Right lobe of liver (tissue), 6 donors: Measurements from ENCODE around the gene DIRAS3. TPM values are rescaled to one million over a fixed set of nuclear protein-coding genes. Genes with fewer than 3 reads are reported as not detected.

Experiments used
- ATAC-seq, 4 donors: fragments of 200-7000 bp; cut with Tn5 transposase; one replicate each; pipeline ENCODE4 v1.9.1; 2020; ENCODE audit warnings: mild to moderate bottlenecking in 4 of 4, moderate library complexity in 4 of 4
- DNase-seq, 3 donors: peaks; one replicate each; pipeline ENCODE4 v3.0.0-alpha.2; 2020
- H3K27ac ChIP-seq, 3 donors: fragments of 200-600 bp; one replicate each; pipeline ENCODE4 v1.8.0; 2022
- H3K27me3 ChIP-seq, 2 donors: fragments of 200-600 bp; one replicate each; pipeline ENCODE4 v1.8.0; 2022
- H3K36me3 ChIP-seq, 4 donors: fragments of 200-600 bp; sonication (generic) in 1 of 4; one replicate each; pipeline versions ENCODE4 v1.5.1 to v1.8.0; 2017 to 2022; ENCODE audit warnings: control low read depth in 1 of 4
- H3K4me1 ChIP-seq, 4 donors: fragments of 200-600 bp; sonication (generic) in 1 of 4; one replicate each; pipeline versions ENCODE4 v1.5.1 to v1.8.0; 2017 to 2022; ENCODE audit warnings: control low read depth in 1 of 4
- H3K4me3 ChIP-seq, 3 donors: fragments of 200-600 bp; one replicate each; pipeline ENCODE4 v1.8.0; 2022
- H3K9me3 ChIP-seq, 4 donors: fragments of 200-600 bp; sonication (generic) in 1 of 4; one replicate each; pipeline versions ENCODE4 v1.5.1 to v1.8.0; 2017 to 2022; ENCODE audit warnings: control low read depth in 1 of 4
- CTCF ChIP-seq, 4 donors: fragments of 200-600 bp in 3 of 4; fragments of 450-650 bp in 1 of 4; IDR thresholded peaks; one replicate each; pipeline versions ENCODE4 v1.5.1 to v1.8.0; 2016 to 2022; ENCODE audit warnings: antibody characterized with exemption in 4 of 4, mild to moderate bottlenecking in 2 of 4
- POLR2A ChIP-seq: fragments of 450-650 bp; IDR thresholded peaks from one replicate; pipeline ENCODE4 v1.6.1; 2017; ENCODE audit warnings: antibody characterized with exemption, mild to moderate bottlenecking
- WGBS: methylation state at CpG from one replicate; pipeline ENCODE4 v1.1.6; 2018; ENCODE audit warnings: low coverage, low lambda C conversion rate; ENCODE audit not compliant: insufficient coverage; ENCODE audit errors: missing lambda C conversion rate; 5-methylcytosine and 5-hydroxymethylcytosine counted together
- intact Hi-C, 2 donors: fragments of 100-400 bp; cut with DNase I; formaldehyde crosslinking; loops; one replicate each; pipeline versions ENCODE4 v1.11.2 to v1.14.1; 2022
- total RNA-seq, 6 experiments: library from RNA; depleted of rRNA in 2 of 6; stranded (reverse); fragments of >200 nt in 2 of 6; fragmentation: NEBNext Ultra II Directional in 3 of 6; extraction: Animal tissue kit (Norgen Biotek cat#: 25700) in 3 of 6; gene quantifications; one replicate each; pipeline versions ENCODE4 v1.1.0 to v1.2.4, GENCODE V29; 2016 to 2023
- donor health status: DM: no; HTN: yes; CAD: no.
- donor health status: DM: no; HTN: no; CAD: no.
- donor health status: DM: no; HTN: no; CAD: no.
- donor health status: DM: no; HTN: yes; CAD: no.
- donor health status: DM: no; HTN: yes; CAD: no.

Gene DIRAS3
- total RNA-seq, 6 experiments from 2014 or later: 0.62 to 6.4 (median 1.9) TPM

GRCh38 chr1:68016381-68016780 is 34.0 kb downstream of the DIRAS3 start:
- H3K4me3 ChIP-seq: no peak overlapping the region
- no peaks in the 10 kb centered on the region for H3K9me3 ChIP-seq
- no peaks in the 10 kb centered on the region for H3K27me3 ChIP-seq
- no peaks in the 10 kb centered on the region for H3K36me3 ChIP-seq
- no peak for TF ChIP-seq POLR2A
- no peak for TF ChIP-seq CTCF (IDR thresholded peaks at IDR 0.05)
- H3K27ac ChIP-seq: no peak overlapping the region
- 87% methylated on average over 2 of the region's 2 CpGs for WGBS
- no peak for DNase-seq
- ATAC-seq: no peak
- H3K4me1 ChIP-seq: no peaks in the 10 kb centered on the region
- intact Hi-C loops: loop anchor here in 1 of 2 donors (10.0 kb wide), 1 partner anchor 162 kb away; no protein-coding TSS in a partner anchor

DNA sequence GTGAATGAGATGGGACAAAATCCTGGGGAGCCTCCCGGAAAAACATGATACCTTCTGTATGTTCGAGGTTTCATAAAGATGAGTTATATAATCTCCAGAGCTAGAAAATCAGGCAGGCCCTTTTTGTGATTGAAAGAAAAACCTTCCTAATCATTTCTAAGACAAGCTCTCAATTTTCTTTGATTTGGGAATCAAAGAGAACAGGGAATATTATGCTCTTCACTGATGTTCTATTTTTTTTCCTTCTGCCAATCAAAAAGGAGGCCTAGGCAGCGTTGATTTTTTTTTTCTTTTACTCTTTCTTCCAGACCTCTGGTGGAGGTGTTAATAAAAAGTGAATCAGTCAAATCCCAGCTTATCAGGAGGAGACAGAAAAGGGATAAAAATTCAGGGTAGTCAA is 34.5 kb downstream of the DIRAS3 start:
- no peaks in the 10 kb centered on the region for H3K36me3 ChIP-seq
- H3K4me1 ChIP-seq: no peaks in the 10 kb centered on the region
- H3K27me3 ChIP-seq: no peaks in the 10 kb centered on the region
- no peak overlapping the region for H3K27ac ChIP-seq
- no peak overlapping the region for H3K4me3 ChIP-seq
- TF ChIP-seq CTCF (IDR thresholded peaks at IDR 0.05) (no peak), POLR2A (no peak)
- DNase-seq (no peak), ATAC-seq (no peak)
- 73% methylated on average over 3 of the region's 3 CpGs for WGBS
- intact Hi-C loops: loop anchor here in 1 of 2 donors (10.0 kb wide), 1 partner anchor 161 kb away; no protein-coding TSS in a partner anchor
- no peaks in the 10 kb centered on the region for H3K9me3 ChIP-seq

GRCh38 chr1:68015369-68015768 is 35.1 kb downstream of the DIRAS3 start:
- Histone ChIP-seq H3K4me3 (no peak overlapping the region), H3K9me3 (no peaks in the 10 kb centered on the region), H3K27ac (no peak overlapping the region), H3K4me1 (no peaks in the 10 kb centered on the region), H3K27me3 (no peaks in the 10 kb centered on the region), H3K36me3 (no peaks in the 10 kb centered on the region)
- DNase-seq: no peak
- intact Hi-C loops: loop anchor here in 1 of 2 donors (10.0 kb wide), 1 partner anchor 161 kb away; no protein-coding TSS in a partner anchor
- 77% methylated on average over 2 of the region's 2 CpGs for WGBS
- ATAC-seq: no peak
- TF ChIP-seq POLR2A (no peak), CTCF (IDR thresholded peaks at IDR 0.05) (no peak)

- TF ChIP-seq CTCF (IDR thresholded peaks at IDR 0.05) (no peak), POLR2A (no peak)
- DNase-seq (no peak), ATAC-seq (no peak)
- Histone ChIP-seq H3K36me3 (no peaks in the 10 kb centered on the region), H3K27me3 (no peaks in the 10 kb centered on the region), H3K9me3 (no peaks in the 10 kb centered on the region), H3K4me1 (no peaks in the 10 kb centered on the region), H3K27ac (no peak overlapping the region), H3K4me3 (no peak overlapping the region)
- intact Hi-C loops: loop anchor here in 1 of 2 donors (10.0 kb wide), 1 partner anchor 159 kb away; no protein-coding TSS in a partner anchor
- 90% methylated on average over 4 of the region's 4 CpGs for WGBS
Measured at GRCh38 chr1:68013351-68013750, 37.1 kb downstream of the DIRAS3 start.
